Caki2 (cell line): ENCODE results near the gene KCND3. TPM values are rescaled to one million over a fixed set of nuclear protein-coding genes. Genes with fewer than 3 reads are reported as not detected.
A peak's percentile ranks its signal among the peaks of the same experiment; 100 is the strongest.

ENCODE experiments used
- DNase-seq: peaks from one replicate; pipeline ENCODE4 v3.0.0-alpha.2; 2015; ENCODE audit warnings: low read depth
- in situ Hi-C: cut with HindIII; loops from 2 replicates; pipeline ENCODE4 v1.10.0; 2016; ENCODE audit warnings: low sequenced_read_pairs, low pct_unique_long_range_greater_than_20kb, mixed read lengths
- total RNA-seq: library from RNA; depleted of rRNA; stranded (reverse); fragments of >200 nt; shearing (Covaris generic); gene quantifications from 2 replicates; pipeline ENCODE4 v1.2.3, GENCODE V29; 2014; ENCODE audit warnings: low replicate concordance

Gene KCND3
- total RNA-seq, 1 experiment from 2014 or later: not detected

DNA sequence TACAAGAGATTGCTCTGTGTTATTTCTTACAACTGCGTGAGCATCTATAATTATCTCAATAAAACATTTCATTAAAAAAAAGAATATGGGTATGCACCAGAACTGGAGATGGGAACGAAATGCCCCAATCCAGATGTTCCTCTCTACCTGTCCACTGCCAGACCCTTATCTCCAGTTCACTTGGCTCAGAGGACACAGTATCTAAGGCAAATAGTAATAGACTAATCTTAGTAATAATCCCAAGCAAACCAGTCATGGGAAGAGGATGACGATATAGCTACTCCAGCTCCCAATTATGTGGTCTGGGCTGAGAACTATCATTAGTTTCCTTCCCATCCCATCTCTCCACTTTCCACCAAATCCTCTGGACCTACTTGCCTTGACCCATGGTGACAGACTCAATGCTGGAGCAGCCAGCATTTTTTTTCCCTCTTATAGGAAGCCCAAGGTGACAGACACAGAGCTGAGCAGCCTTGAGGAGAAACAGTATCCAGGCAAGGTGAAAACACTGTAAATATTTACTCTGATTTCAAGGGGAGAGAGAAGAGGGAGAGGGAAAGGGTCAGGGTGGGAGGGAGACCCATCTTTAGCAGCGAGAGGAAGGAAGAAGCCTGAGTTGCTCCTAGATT, 205.1 kb downstream of the KCND3 start:
- DNase-seq: no peak
- in situ Hi-C loops: no loop called here

DNA sequence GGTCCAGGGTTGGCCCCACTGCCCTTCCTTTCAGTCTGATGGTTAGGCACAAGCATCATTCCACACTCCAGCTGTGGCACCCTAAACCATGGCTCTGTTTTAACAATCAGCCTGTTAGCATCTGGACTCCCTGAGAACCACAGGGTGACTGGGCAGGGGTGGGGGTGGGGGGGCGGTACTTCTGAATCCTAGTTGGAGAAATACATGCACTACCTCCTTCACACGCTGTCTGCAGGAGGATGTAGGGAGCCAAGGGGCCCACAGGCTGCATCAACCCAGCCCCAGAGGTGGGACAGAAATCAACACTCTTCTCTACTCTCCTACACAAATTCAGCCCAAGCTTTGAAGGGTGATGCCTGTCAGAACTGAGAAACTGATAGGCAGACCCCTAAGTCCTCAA, 209.9 kb downstream of the KCND3 start:
- no peak for DNase-seq
- in situ Hi-C loops: no loop called here

- in situ Hi-C loops: no loop called here
- no peak for DNase-seq
Observed at GRCh38 chr1:111778541-111779051, 210.9 kb downstream of the KCND3 start.

GRCh38 chr1:111778066-111778465, 211.4 kb downstream of the KCND3 start:
- DNase-seq: no peak
- in situ Hi-C loops: no loop called here

DNA sequence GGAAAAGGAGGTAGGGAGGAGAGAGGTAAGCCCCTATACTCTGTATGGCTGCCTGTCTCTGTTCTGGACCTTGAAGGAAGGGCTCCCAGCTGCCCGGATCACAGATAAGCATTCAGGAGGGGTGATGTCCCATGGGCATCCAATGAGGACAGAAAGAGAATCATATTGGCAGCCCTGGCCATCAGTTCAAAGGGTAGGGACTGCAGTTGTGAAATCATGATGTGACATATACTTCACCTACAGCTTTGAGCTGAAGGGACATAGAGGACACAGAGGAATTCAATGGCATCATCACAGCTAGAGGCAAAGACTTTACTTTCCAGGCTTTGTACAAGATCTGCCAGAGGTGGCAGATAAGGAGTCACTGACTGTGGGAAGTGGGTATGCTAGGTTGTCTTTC, 212.2 kb downstream of the KCND3 start:
- in situ Hi-C loops: no loop called here

DNA sequence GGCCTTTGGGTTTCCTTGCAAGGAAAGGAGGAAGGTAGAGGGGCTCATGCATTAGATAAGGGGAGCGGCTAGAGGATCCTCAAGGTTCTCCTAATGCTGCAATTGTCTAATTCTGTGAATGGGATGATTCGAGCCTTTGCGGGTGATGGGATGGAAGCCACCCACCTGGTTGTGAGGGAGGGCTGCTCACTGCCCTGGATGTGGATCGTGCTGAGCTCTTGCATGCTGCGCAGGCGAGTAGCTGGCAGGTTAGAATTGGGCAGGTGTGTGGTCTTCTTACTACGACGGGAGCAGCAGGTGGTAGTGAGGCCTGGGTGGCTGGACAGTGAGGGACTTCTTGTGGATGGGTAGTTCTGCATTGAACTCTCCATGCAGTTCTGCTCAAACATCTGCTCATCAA, 212.6 kb downstream of the KCND3 start:
- no peak for DNase-seq
- in situ Hi-C loops: no loop called here

More for the DNA sequence above, 212.2 kb downstream of the KCND3 start:
- no peak for DNase-seq

GRCh38 chr1:111776391-111776790, 213.1 kb downstream of the KCND3 start:
- in situ Hi-C loops: no loop called here

GRCh38 chr1:111775966-111776365, 213.5 kb downstream of the KCND3 start:
- in situ Hi-C loops: no loop called here
- DNase-seq: no peak

More at GRCh38 chr1:111776391-111776790, 213.1 kb downstream of the KCND3 start:
- no peak for DNase-seq

DNA sequence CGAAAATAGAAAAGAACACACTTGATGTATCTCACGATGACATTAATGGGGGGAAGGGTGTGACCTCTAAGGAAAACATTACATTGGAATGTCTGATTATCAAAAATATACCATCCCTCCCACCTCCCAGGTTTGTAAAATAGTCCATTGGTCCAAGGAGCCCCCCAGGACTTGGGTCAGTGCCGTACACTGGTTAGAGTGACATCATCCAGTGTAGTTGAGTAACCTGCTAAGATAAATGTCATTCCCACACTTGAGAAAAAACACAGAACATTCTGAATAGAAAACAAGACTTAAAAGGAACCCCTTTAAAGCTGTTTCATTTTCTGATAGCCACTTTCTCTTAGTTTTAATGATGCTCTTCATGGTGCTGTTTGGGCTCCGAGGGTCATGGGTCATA, 218.6 kb downstream of the KCND3 start:
- DNase-seq: no peak
- in situ Hi-C loops: no loop called here

DNA sequence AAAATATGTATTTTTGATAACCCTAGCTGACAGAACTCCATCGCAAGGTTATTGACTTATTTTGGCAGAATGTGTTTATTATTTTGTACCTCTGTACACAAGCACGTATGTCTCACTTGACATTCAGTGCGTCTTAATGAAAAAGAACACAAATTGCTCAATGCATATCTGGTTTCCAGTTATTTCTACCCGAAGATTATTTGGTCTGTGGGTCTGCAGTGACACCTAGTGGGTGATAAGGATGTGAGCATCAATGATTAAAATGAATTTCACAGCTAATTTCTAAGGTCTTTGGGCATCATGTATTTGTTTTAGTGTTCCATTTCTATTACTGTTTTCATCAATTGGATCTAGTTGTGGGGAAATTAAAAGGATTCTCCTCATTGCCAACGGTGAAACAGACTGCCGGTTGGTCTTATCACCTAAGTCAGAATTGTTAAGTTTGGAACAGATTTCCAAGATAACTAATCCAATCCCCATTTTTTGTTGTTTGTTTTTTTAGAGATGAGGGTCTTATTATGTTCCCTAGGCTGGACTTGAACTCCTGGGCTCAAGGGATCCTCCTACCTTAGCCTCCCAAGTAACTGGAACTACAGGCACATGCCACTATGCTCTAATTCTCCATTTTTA, 219.8 kb downstream of the KCND3 start:
- DNase-seq: no peak
- in situ Hi-C loops: no loop called here

GRCh38 chr1:111768625-111769024, 220.8 kb downstream of the KCND3 start:
- no peak for DNase-seq
- in situ Hi-C loops: no loop called here

GRCh38 chr1:111768023-111768422, 221.4 kb downstream of the KCND3 start:
- in situ Hi-C loops: no loop called here
- no peak for DNase-seq

DNA sequence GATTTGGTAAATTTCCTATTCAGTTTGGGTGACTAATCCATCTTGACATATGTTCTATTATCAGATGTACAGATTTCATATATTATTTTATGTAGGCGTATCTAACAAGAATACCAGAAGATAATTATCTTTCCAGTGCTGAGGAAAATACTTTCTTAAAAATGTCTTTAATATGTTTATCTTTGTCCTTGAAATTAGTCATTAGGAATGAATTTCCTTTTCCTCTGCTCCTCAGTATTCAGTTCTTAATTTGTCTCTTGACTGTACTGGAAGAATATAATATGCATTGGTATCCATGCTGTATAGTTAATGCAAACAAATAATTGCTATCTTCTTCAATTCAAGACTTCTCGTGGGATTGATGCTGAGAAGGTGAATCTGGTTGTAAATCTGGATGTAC, 227.1 kb downstream of the KCND3 start:
- in situ Hi-C loops: no loop called here
- DNase-seq: no peak

- no peak for DNase-seq
- in situ Hi-C loops: no loop called here
Observed at GRCh38 chr1:111761717-111762116, 227.8 kb downstream of the KCND3 start.

DNA sequence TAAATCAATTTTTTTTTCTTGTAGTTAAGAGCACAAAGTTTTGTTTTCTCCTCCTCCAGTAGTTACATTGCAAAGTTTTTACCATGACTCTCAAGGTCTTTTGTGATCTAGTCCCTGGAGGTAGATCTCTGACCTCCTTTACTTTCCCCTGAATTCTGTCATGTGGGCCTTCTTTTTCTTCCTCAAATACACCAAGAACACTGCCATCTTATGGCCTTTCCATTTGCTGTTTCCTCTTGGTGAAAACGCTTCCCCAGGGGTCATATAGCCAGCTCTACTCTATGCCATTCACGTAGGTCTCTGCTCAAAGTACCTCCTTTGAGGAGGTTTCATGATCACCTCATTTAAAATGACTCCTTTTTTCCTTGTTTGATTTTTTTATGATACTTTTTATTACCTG, 231.1 kb downstream of the KCND3 start:
- in situ Hi-C loops: no loop called here
- DNase-seq: no peak

GRCh38 chr1:111756124-111756513, 233.3 kb downstream of the KCND3 start:
- in situ Hi-C loops: no loop called here
- DNase-seq: no peak

GRCh38 chr1:111755331-111756123, 233.9 kb downstream of the KCND3 start, which contains the start of gene DDX20:
DDX20 (plus strand) TSS chr1:111755901; CDS start chr1:111755925, 24 bp downstream.
- in situ Hi-C loops: no loop called here
- DNase-seq: peak; percentile 95

- in situ Hi-C loops: no loop called here
- no peak for DNase-seq
Observed at GRCh38 chr1:111754984-111755330, 234.5 kb downstream of the KCND3 start.

DNA sequence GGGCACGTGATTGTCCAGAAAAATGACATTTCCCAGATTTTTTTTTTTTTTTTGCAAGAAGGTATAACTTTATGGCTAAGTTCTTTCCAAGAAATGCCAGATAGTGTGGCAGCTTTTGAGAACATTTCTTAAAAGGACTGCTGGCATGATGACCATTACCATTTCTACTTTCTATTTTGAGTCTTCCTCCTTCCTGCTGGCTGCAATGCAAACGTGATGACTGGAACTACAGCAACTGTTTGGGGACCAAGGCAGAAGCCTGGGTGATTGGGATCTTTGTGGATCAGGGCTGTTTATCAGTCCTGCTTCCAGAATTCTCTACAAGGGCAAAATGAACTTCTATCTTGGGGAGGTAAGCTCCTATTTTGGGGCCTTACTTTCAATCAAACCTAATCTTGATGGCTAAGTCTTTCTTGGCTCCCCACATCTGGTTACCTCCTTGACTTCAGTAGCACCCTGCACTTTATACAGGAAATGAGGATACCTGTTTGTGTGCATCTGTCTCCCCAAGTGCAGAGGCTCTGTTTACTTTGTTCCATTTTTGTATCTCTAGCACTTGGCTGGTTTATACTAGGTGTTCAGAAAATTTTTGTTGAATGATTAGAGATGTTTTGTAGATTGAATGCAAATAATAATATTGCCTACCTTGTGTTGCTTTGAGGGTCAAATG, 237.4 kb downstream of the KCND3 start:
- in situ Hi-C loops: no loop called here
- no peak for DNase-seq
